Tibial nerve (tissue), 4 donors: ENCODE data around the gene MAPK6. TPM values are rescaled to one million over a fixed set of nuclear protein-coding genes. Genes with fewer than 3 reads are reported as not detected.

ENCODE experiments used
- DNase-seq, 2 donors: peaks; one replicate each; pipeline ENCODE4 v3.0.0-alpha.2; 2019; ENCODE audit warnings: low spot score in 2 of 2
- H3K27ac ChIP-seq, 4 donors: fragments of 200-600 bp; sonication (generic) in 3 of 4; one replicate each; pipeline ENCODE4 v1.5.1; 2017 to 2019; ENCODE audit warnings: mild to moderate bottlenecking in 1 of 4
- H3K27me3 ChIP-seq, 2 donors: fragments of 200-600 bp; sonication (generic) in 1 of 2; one replicate each; pipeline versions ENCODE4 v1.5.1 to v1.6.0; 2017 to 2019
- H3K36me3 ChIP-seq, 3 donors: fragments of 200-600 bp; sonication (generic); one replicate each; pipeline ENCODE4 v1.5.1; 2018 to 2019
- H3K4me1 ChIP-seq, 4 donors: fragments of 200-600 bp; sonication (generic) in 3 of 4; one replicate each; pipeline ENCODE4 v1.5.1; 2017 to 2019
- H3K4me3 ChIP-seq, 4 donors: fragments of 200-600 bp; sonication (generic) in 3 of 4; one replicate each; pipeline ENCODE4 v1.5.1; 2017 to 2019; ENCODE audit warnings: mild to moderate bottlenecking in 1 of 4, moderate library complexity in 1 of 4
- H3K9me3 ChIP-seq, 4 donors: fragments of 200-600 bp; sonication (generic) in 3 of 4; one replicate each; pipeline ENCODE4 v1.5.1; 2017 to 2019
- EP300 ChIP-seq, 2 donors: sonication (generic); formaldehyde crosslinking; IDR thresholded peaks; one replicate each; pipeline ENCODE4 v1.6.1; 2017; ENCODE audit warnings: antibody characterized with exemption in 2 of 2, mild to moderate bottlenecking in 1 of 2
- POLR2A ChIP-seq, 2 donors: fragments of 450-650 bp; IDR thresholded peaks; one replicate each; pipeline ENCODE4 v1.6.1; 2017; ENCODE audit warnings: antibody characterized with exemption in 2 of 2, mild to moderate bottlenecking in 2 of 2, moderate library complexity in 2 of 2
- WGBS, 2 donors: methylation state at CpG; one replicate each; pipeline ENCODE4 v1.1.5; 2018; 5-methylcytosine and 5-hydroxymethylcytosine counted together
- total RNA-seq, 4 donors: library from RNA; depleted of rRNA; stranded (reverse); fragments of >200 nt; gene quantifications; one replicate each; pipeline ENCODE4 v1.1.0, GENCODE V29; 2016
- TF ChIP-seq, protein P1 (sequence below), 5 experiments: fragments of 200-600 bp in 3 of 5; fragments of 450-650 bp in 2 of 5; sonication (generic) in 3 of 5; IDR thresholded peaks; one replicate each; pipeline ENCODE4 v1.5.1; 2016 to 2019; ENCODE audit warnings: antibody characterized with exemption in 5 of 5, mild to moderate bottlenecking in 3 of 5, moderate library complexity in 2 of 5

The MAPK6 gene
- total RNA-seq, 4 donors from 2014 or later: 9.6 to 20.9 (median 16.5) TPM

DNA sequence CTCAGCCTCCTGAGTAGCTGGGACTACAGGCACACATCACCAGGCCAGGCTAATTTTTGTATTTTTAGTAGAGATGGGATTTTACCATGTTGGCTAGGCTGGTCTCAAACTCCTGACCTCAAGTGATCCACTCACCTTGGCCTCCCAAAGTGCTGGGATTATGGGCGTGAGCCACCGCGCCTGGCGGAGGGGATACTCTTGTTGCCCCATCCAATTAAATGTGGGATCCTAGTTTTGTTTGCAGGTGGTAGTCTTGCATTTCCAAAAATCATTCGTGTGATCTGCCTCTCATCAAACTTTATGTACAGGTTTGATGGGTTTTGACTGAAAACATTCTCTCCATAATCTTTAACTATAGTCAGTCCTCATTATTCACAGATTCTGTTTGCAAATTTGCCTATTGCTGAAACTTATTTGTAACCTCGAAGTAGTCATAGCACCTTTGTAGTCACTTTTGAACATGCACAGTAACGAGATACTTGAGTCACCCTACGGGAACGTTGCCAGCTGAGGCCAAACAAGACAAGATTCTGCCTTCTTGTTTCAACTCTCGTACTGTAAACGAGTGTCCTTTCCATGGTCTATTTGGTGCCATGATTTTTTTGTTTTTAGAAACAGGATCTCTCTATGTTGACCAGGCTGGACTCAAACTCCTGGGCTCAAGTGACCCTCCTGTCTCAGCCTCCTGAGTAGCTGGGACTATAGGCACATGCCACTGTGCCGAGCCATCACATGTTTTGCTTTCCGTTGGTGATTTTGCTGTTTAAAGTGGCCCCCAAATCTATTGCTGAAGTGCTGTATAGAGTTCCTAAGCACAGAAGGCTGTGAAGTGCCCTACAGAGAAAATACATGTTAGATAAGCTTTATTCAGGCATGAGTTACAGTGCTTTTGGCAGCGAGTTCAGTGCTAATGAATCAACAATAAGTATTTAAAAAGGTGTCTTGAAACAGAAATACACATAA lies 8.1 kb upstream of the MAPK6 start:
- no peak overlapping the region for H3K4me3 ChIP-seq
- H3K9me3 ChIP-seq: no peaks in the 10 kb centered on the region
- WGBS, 2 donors: 89 to 90% methylated on average over 14 of the region's 14 CpGs
- no peaks in the 10 kb centered on the region for H3K27me3 ChIP-seq
- H3K27ac ChIP-seq: peak overlapping the region in 1 of 4 donors; percentile 67
- H3K36me3 ChIP-seq: no peaks in the 10 kb centered on the region
- no peak for DNase-seq
- TF ChIP-seq POLR2A (IDR thresholded peaks at IDR 0.05): no peak
- no peak for TF ChIP-seq EP300 (IDR thresholded peaks at IDR 0.05)
- TF ChIP-seq, protein P1, sequence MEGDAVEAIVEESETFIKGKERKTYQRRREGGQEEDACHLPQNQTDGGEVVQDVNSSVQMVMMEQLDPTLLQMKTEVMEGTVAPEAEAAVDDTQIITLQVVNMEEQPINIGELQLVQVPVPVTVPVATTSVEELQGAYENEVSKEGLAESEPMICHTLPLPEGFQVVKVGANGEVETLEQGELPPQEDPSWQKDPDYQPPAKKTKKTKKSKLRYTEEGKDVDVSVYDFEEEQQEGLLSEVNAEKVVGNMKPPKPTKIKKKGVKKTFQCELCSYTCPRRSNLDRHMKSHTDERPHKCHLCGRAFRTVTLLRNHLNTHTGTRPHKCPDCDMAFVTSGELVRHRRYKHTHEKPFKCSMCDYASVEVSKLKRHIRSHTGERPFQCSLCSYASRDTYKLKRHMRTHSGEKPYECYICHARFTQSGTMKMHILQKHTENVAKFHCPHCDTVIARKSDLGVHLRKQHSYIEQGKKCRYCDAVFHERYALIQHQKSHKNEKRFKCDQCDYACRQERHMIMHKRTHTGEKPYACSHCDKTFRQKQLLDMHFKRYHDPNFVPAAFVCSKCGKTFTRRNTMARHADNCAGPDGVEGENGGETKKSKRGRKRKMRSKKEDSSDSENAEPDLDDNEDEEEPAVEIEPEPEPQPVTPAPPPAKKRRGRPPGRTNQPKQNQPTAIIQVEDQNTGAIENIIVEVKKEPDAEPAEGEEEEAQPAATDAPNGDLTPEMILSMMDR (IDR thresholded peaks at IDR 0.05): no peak
- H3K4me1 ChIP-seq: peaks cover 0 to 15% (median 4%) of the 10 kb centered on the region in 4 donors

DNA sequence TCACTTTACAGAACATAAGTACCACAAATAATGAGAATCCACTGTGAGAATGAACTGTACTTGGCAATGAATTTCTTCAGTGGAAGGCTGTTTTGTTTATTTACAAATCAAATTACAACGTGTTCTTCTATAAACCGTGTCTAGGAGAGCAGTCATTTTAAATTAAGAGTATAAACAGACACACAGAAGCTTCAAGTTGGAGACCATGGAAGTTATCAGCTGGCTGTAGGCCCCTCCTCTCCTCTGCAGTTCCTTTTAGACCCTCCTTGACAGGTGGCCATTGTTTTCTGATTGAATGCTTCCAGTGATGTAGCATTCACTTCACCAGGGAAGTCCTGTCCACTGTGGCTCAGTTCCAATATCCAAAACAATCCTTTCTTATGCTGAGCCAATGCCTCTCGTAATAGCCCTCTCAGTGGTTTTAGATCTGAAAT lies 7.3 kb upstream of the MAPK6 start:
- DNase-seq: no peak
- H3K4me3 ChIP-seq: no peak overlapping the region
- 17 to 20% methylated on average over 3 of the region's 3 CpGs for WGBS, 2 donors
- no peaks in the 10 kb centered on the region for H3K36me3 ChIP-seq
- H3K27ac ChIP-seq: peak overlapping the region in 2 of 4 donors; percentile 63 to 67
- TF ChIP-seq EP300 (IDR thresholded peaks at IDR 0.05) (no peak), POLR2A (IDR thresholded peaks at IDR 0.05) (no peak)
- TF ChIP-seq, protein P1 (IDR thresholded peaks at IDR 0.05): no peak
- H3K27me3 ChIP-seq: no peaks in the 10 kb centered on the region
- H3K9me3 ChIP-seq: no peaks in the 10 kb centered on the region
- H3K4me1 ChIP-seq: peaks cover 0 to 15% (median 4%) of the 10 kb centered on the region in 4 donors

DNA sequence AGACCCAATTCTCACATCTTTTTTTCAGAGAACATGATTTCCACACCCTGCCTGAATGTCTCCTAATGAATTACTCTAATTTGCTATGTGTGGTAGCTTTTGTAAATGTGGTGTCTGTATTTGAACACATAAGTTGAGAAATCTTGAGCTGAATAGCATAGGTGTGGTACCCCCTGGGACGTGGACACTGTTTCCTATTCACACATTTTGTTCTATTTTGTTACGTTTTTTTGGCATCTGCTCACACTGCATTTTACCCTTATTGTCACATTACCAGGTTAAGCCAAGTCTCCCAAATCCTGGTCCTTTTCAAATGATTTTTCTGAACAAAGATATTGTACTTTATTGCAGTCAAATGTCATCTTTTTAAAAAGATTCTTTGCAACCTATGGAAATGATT lies 6.8 kb upstream of the MAPK6 start:
- TF ChIP-seq, protein P1 (IDR thresholded peaks at IDR 0.05): no peak
- no peak for TF ChIP-seq EP300 (IDR thresholded peaks at IDR 0.05)
- TF ChIP-seq POLR2A (IDR thresholded peaks at IDR 0.05): no peak
- WGBS, 2 donors: 37 to 48% methylated on average over 2 of the region's 2 CpGs
- Histone ChIP-seq H3K27ac (peak overlapping the region in 2 of 4 donors; percentile 63 to 67), H3K9me3 (no peaks in the 10 kb centered on the region), H3K4me3 (no peak overlapping the region), H3K4me1 (peaks cover 0 to 15% (median 4%) of the 10 kb centered on the region in 4 donors), H3K27me3 (no peaks in the 10 kb centered on the region), H3K36me3 (no peaks in the 10 kb centered on the region)
- no peak for DNase-seq

DNA sequence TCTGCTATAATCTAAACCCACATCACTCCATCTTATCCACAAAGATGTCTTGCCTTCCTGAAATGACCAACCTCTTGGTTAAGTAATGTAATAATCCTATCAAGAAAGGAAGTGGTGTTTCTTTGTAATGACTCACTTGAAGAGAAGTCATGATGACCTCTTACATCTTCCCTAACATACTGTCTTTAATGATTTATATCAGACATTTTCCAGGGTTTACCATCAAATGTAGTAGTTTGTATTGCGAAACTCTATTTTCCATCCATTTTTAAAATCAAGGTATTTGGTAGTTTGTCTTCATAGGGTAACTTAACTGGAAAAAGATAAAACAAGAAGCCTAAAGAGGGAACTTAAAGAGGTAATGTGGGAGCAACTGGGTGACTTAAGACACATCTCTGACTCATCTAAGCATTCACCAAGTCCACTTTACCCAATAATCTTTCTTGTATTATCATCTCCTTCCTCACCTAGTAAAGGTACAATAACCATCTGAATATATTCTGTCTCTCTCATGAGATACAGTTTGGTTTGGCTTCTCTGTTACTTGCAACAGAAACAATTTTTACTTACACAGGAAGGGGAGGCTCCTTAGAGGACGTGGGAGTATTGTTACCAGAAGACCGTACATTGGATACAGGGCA lies 5.7 kb upstream of the MAPK6 start:
- no peaks in the 10 kb centered on the region for H3K36me3 ChIP-seq
- no peaks in the 10 kb centered on the region for H3K9me3 ChIP-seq
- DNase-seq: no peak
- 83% methylated on average over 3 of the region's 3 CpGs for WGBS, 2 donors
- H3K27me3 ChIP-seq: no peaks in the 10 kb centered on the region
- TF ChIP-seq EP300 (IDR thresholded peaks at IDR 0.05) (no peak), POLR2A (IDR thresholded peaks at IDR 0.05) (no peak)
- TF ChIP-seq, protein P1 (IDR thresholded peaks at IDR 0.05): no peak
- peaks cover 0 to 16% (median 4%) of the 10 kb centered on the region in 4 donors for H3K4me1 ChIP-seq
- H3K27ac ChIP-seq: no peak overlapping the region
- H3K4me3 ChIP-seq: no peak overlapping the region

DNA sequence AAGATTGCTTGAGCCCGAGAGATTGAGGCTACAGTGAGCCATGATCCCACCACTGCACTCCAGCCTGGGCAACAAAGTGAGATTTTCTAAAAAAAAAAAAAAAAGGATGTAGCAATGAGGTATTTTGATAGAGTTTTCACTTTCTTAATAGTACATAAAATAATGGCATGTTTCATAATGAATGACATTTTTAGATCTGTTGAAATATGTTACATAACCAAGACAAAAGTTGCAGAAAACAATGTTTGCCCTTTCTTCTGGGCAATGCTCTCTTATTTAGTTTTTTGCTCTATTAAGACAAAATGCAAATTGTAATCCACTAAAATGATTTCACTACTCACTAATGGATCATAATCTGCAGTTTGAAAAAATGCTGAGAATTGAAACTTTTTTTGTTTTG lies 4.4 kb upstream of the MAPK6 start:
- no peaks in the 10 kb centered on the region for H3K9me3 ChIP-seq
- no peak overlapping the region for H3K27ac ChIP-seq
- no peak for TF ChIP-seq POLR2A (IDR thresholded peaks at IDR 0.05)
- TF ChIP-seq, protein P1 (IDR thresholded peaks at IDR 0.05): no peak
- TF ChIP-seq EP300 (IDR thresholded peaks at IDR 0.05): no peak
- H3K36me3 ChIP-seq: no peaks in the 10 kb centered on the region
- no peaks in the 10 kb centered on the region for H3K27me3 ChIP-seq
- WGBS, 2 donors: 94 to 100% methylated on average over 1 of the region's 1 CpG
- H3K4me3 ChIP-seq: no peak overlapping the region
- peaks cover 0 to 23% (median 4%) of the 10 kb centered on the region in 4 donors for H3K4me1 ChIP-seq
- DNase-seq: no peak
